ENCODE measurements around the gene P2RY14. TPM values are rescaled to one million over a fixed set of nuclear protein-coding genes. Genes with fewer than 3 reads are reported as not detected.
"Not testable (repeated sequence)": the region's sequence is repeated elsewhere in the genome, so short reads cannot be mapped to it uniquely, and the experiment has no call there.

The P2RY14 gene
- total and polyA plus RNA-seq, 12 donors = 0.72 to 5.3 (median 2.7) TPM

DNA sequence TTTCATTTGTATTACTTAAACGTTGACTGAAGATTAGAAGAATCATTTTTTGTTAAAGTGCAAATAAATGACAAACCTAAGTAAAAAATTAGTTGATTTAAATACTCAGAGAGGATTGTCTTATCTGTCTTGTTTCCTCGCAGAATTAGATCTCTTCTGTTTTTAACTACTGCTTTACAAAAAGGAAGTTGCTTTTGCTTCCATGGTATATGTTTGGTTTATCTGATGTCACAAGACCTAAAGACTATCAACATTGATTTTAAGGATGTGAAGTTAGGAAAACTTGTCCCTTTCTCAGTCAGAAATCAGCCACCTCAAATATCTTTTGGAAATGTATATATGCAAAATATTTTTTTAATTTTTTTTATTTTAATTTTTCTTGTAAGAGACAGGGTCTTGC, 104.0 kb downstream of the P2RY14 start:
- H3K27ac ChIP-seq = no peak overlapping the region
- TF ChIP-seq, protein P1, sequence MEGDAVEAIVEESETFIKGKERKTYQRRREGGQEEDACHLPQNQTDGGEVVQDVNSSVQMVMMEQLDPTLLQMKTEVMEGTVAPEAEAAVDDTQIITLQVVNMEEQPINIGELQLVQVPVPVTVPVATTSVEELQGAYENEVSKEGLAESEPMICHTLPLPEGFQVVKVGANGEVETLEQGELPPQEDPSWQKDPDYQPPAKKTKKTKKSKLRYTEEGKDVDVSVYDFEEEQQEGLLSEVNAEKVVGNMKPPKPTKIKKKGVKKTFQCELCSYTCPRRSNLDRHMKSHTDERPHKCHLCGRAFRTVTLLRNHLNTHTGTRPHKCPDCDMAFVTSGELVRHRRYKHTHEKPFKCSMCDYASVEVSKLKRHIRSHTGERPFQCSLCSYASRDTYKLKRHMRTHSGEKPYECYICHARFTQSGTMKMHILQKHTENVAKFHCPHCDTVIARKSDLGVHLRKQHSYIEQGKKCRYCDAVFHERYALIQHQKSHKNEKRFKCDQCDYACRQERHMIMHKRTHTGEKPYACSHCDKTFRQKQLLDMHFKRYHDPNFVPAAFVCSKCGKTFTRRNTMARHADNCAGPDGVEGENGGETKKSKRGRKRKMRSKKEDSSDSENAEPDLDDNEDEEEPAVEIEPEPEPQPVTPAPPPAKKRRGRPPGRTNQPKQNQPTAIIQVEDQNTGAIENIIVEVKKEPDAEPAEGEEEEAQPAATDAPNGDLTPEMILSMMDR (IDR thresholded peaks at IDR 0.05) = no peak
- H3K9me3 ChIP-seq = no peaks in the 10 kb centered on the region
- DNase-seq = no peak
- no peaks in the 10 kb centered on the region for H3K36me3 ChIP-seq
- peaks cover 0 to 37% (median 0%) of the 10 kb centered on the region in 9 donors for H3K4me1 ChIP-seq
- intact Hi-C loops (cut with DNase I) = loop anchor here in 1 of 10 donors (5.0 kb wide), 1 partner anchor 153 kb away; the partner anchor contains the start of gene P2RY13
- 60 to 72% methylated on average over 2 of the region's 2 CpGs for WGBS, 2 donors
- H3K4me3 ChIP-seq = no peak overlapping the region
- ATAC-seq = no peak
- no peaks in the 10 kb centered on the region for H3K27me3 ChIP-seq

DNA sequence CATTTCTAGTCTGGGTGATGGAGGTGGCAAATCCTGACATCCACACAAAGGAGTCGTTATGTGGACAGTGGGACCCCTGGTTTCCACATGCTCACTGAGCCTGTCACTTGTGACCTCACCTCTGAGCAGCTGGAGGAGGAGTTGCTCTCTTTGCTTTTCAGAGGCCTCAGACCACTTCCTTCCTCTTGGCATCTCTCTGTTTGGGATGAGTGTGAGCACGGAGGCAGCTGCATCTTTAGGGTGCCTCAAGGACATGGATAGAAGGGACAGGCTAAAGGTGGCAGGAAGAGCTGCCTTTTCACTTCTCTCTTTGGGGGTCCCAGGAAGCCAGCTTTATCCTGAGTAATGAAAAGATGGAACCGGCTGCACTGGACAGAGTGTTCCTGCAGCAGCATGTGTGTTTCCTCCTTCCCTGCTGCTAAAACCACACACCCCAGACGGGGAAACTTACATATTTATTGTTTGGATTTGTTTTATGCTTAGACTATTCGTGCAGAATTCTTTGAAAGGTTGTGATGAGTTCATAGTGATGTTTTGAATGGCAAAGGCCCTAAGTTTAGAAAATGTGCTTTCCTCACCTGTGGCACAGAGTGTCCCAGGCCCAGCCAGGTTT, 107.1 kb downstream of the P2RY14 start:
- Histone ChIP-seq H3K27me3 (no peaks in the 10 kb centered on the region), H3K4me1 (peaks cover 0 to 47% (median 3%) of the 10 kb centered on the region in 9 donors), H3K36me3 (no peaks in the 10 kb centered on the region), H3K9me3 (no peaks in the 10 kb centered on the region), H3K4me3 (no peak overlapping the region), H3K27ac (peak overlapping the region in 3 of 10 donors; percentile 40 to 79 (median 42))
- peak in 1 of 2 donors; percentile 14 for DNase-seq
- WGBS, 2 donors = 50 to 58% methylated on average over 5 of the region's 5 CpGs
- ATAC-seq = peak; percentile 27 to 75 (median 58)
- TF ChIP-seq, protein P1 (IDR thresholded peaks at IDR 0.05) = no peak
- intact Hi-C loops (cut with DNase I) = loop anchor here in 2 of 10 donors (2.0 to 5.0 kb wide), 2 partner anchors 112 to 156 kb away; partner anchors contain the start of gene P2RY13 (in 1 of the 2)

DNA sequence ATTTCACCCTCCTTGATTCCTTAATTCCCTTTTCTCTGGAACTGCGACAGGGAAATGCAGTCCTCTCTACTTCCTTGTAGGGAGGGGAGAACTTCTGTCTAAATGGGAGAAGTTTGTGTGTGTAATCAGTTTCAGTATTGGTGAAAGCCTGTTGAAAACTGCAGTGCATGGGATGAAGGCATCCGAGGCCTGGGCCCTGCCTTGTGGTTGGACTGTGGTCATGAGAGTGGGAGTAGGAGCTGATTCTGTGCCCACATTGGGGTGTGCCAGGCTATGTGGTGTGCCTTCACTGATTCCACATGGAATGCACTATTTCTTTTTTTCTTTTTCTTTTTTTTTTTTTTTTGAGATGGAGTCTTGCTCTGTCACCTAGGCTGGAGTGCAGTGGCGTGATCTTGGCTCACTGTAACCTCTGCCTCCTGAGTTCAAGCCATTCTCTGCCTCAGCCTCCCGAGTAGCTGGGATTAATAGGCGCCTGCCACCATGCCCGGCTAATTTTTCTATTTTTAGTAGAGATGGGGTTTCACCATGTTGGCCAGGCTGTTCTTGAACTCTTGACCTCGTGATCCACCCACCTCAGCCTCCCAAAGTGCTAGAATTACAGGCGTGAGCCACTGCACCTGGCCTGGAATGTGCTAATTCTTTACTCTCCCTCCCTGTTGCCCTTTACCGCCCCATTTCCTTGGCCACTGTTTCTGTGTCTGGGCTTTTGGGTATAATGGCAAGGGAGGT, 108.2 kb downstream of the P2RY14 start:
- ATAC-seq (peak; percentile 65 to 83 (median 77)), DNase-seq (peak; percentile 30 to 38)
- not testable (repeated sequence) for H3K4me3 ChIP-seq, H3K36me3 ChIP-seq, H3K9me3 ChIP-seq, H3K27me3 ChIP-seq
- intact Hi-C loops (cut with DNase I) = loop anchor here in 9 of 10 donors (2.0 to 5.0 kb wide), 4 partner anchors 57 to 157 kb away; partner anchors contain the start of gene P2RY13 (in 2 of the 9)
- WGBS, 2 donors = 85 to 89% methylated on average over 9 of the region's 9 CpGs
- peak overlapping the region in 4 of 10 donors; percentile 40 to 79 (median 42) for H3K27ac ChIP-seq
- peaks cover 0 to 47% (median 3%) of the 10 kb centered on the region in 9 donors for H3K4me1 ChIP-seq

DNA sequence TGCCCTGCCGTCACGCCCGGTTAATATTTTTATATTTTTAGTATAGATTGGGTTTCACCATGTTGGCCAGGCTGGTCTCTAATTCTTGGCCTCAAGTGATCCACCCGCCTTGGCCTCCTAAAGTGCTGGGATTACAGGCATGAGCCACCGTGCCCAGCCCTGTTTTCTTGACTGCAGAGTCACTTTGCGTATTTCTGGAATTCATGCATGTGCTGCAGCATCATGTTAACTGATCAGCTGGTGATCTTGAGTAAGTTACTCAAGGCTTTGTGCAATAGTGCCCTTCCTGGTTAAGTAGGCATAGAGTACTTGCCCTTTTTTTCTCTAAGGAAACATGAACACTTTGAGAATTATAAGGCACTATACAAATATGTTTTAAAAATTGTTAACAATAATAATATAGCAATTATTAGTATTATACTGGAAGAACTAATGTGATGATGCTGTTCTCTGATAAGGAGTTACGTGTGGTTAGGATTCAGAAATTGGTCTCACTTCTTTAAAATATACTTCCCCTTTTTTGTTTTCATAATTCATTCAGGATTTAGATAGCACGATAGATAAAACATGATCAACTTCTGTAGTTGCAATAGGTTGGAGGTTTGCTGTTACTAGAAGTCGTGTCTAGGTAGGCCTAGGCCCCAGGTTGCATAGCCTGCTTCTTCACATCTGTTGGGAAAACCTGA, 108.9 kb downstream of the P2RY14 start:
- Histone ChIP-seq H3K27me3 (no peaks in the 10 kb centered on the region), H3K9me3 (no peaks in the 10 kb centered on the region), H3K4me1 (peaks cover 0 to 42% (median 3%) of the 10 kb centered on the region in 9 donors), H3K27ac (peak overlapping the region in 2 of 10 donors; percentile 13 to 79), H3K4me3 (no peak overlapping the region), H3K36me3 (no peaks in the 10 kb centered on the region)
- TF ChIP-seq, protein P1 (IDR thresholded peaks at IDR 0.05) = no peak
- WGBS, 2 donors = 90 to 93% methylated on average over 9 of the region's 9 CpGs
- intact Hi-C loops (cut with DNase I) = loop anchor here in 9 of 10 donors (2.0 to 5.0 kb wide), 4 partner anchors 58 to 158 kb away; partner anchors contain the start of gene P2RY13 (in 1 of the 9)
- DNase-seq (no peak), ATAC-seq (peak in 4 of 8 donors; percentile 22 to 48 (median 42))
